ENCODE data around the gene DUSP22. TPM values are rescaled to one million over a fixed set of nuclear protein-coding genes. Genes with fewer than 3 reads are reported as not detected.
"Not testable (repeated sequence)": the region's sequence is repeated elsewhere in the genome, so short reads cannot be mapped to it uniquely, and the experiment has no call there.

The DUSP22 gene
- total RNA-seq, 1 experiment from 2014 or later: 18.6 TPM

GRCh38 chr6:373773-374724 lies 81.8 kb downstream of the DUSP22 start:
- no peaks in the 10 kb centered on the region for H3K9me3 Mint-ChIP-seq (ENCODE audit: unreplicated experiment)
- no peak for TF ChIP-seq CTCF (IDR thresholded peaks at IDR 0.05; ENCODE audit: insufficient read depth in 1 of 2, low read depth in 1 of 2, low read length in 1 of 2, severe bottlenecking in 1 of 2, unreplicated experiment in 1 of 2)
- Histone ChIP-seq H3K9me3 (no peaks in the 10 kb centered on the region), H3K36me3 (ENCODE audit: control insufficient read depth, insufficient read depth, low read length) (no peaks in the 10 kb centered on the region), H3K4me3 (ENCODE audit: low read depth, low read length) (no peak overlapping the region), H3K4me1 (no peaks in the 10 kb centered on the region), H3K27me3 (replicated peaks; ENCODE audit: control insufficient read depth, insufficient read depth, low read length) (no peaks in the 10 kb centered on the region)
- H3K36me3 Mint-ChIP-seq (ENCODE audit: insufficient read depth, unreplicated experiment): no peaks in the 10 kb centered on the region
- BruUV-seq (replicated peaks): no TSS peak
- H3K4me1 Mint-ChIP-seq (ENCODE audit: low read depth, unreplicated experiment): no peaks in the 10 kb centered on the region
- DNase-seq: no peak
- intact Hi-C loops (cut with micrococcal nuclease; ENCODE audit: unreplicated experiment): no loop called here
- ChIA-PET POLR2A (no interaction called here), CTCF (interaction anchor here (0.6 kb wide), 1 partner anchor 185 kb away, joined by 3 read pairs; no protein-coding TSS in a partner anchor)
- no peak overlapping the region for H3K27ac Mint-ChIP-seq (ENCODE audit: unreplicated experiment)
- no peak overlapping the region for H3K4me3 Mint-ChIP-seq (ENCODE audit: unreplicated experiment)
- H3K27me3 Mint-ChIP-seq (ENCODE audit: insufficient read depth, unreplicated experiment): peaks cover 36% of the 10 kb centered on the region

GRCh38 chr6:374956-375355 lies 82.7 kb downstream of the DUSP22 start:
- no peaks in the 10 kb centered on the region for H3K36me3 ChIP-seq (ENCODE audit: control insufficient read depth, insufficient read depth, low read length)
- DNase-seq: no peak
- no TSS peak for BruUV-seq (replicated peaks)
- H3K9me3 ChIP-seq: no peaks in the 10 kb centered on the region
- POLR2A ChIA-PET: no interaction called here
- H3K36me3 Mint-ChIP-seq (ENCODE audit: insufficient read depth, unreplicated experiment): no peaks in the 10 kb centered on the region
- no peak overlapping the region for H3K27ac Mint-ChIP-seq (ENCODE audit: unreplicated experiment)
- H3K27me3 Mint-ChIP-seq (ENCODE audit: insufficient read depth, unreplicated experiment): peaks cover 36% of the 10 kb centered on the region
- no peaks in the 10 kb centered on the region for H3K9me3 Mint-ChIP-seq (ENCODE audit: unreplicated experiment)
- no peak overlapping the region for H3K4me3 Mint-ChIP-seq (ENCODE audit: unreplicated experiment)
- H3K27me3 ChIP-seq (replicated peaks; ENCODE audit: control insufficient read depth, insufficient read depth, low read length): no peaks in the 10 kb centered on the region
- intact Hi-C loops (cut with micrococcal nuclease; ENCODE audit: unreplicated experiment): no loop called here
- TF ChIP-seq CTCF (IDR thresholded peaks at IDR 0.05; ENCODE audit: insufficient read depth in 1 of 2, low read depth in 1 of 2, low read length in 1 of 2, severe bottlenecking in 1 of 2, unreplicated experiment in 1 of 2): no peak
- H3K4me3 ChIP-seq (ENCODE audit: low read depth, low read length): no peak overlapping the region
- CTCF ChIA-PET: no interaction called here
- no peaks in the 10 kb centered on the region for H3K4me1 Mint-ChIP-seq (ENCODE audit: low read depth, unreplicated experiment)
- no peaks in the 10 kb centered on the region for H3K4me1 ChIP-seq

- Mint-ChIP-seq H3K36me3 (ENCODE audit: insufficient read depth, unreplicated experiment) (no peaks in the 10 kb centered on the region), H3K9me3 (ENCODE audit: unreplicated experiment) (no peaks in the 10 kb centered on the region), H3K27ac (ENCODE audit: unreplicated experiment) (no peak overlapping the region), H3K4me3 (ENCODE audit: unreplicated experiment) (no peak overlapping the region), H3K27me3 (ENCODE audit: insufficient read depth, unreplicated experiment) (peaks cover 34% of the 10 kb centered on the region), H3K4me1 (ENCODE audit: low read depth, unreplicated experiment) (no peaks in the 10 kb centered on the region)
- ChIA-PET CTCF (no interaction called here), POLR2A (no interaction called here)
- Histone ChIP-seq H3K27me3 (replicated peaks; ENCODE audit: control insufficient read depth, insufficient read depth, low read length) (no peaks in the 10 kb centered on the region), H3K9me3 (no peaks in the 10 kb centered on the region), H3K4me3 (ENCODE audit: low read depth, low read length) (no peak overlapping the region), H3K36me3 (ENCODE audit: control insufficient read depth, insufficient read depth, low read length) (no peaks in the 10 kb centered on the region), H3K4me1 (no peaks in the 10 kb centered on the region)
- intact Hi-C loops (cut with micrococcal nuclease; ENCODE audit: unreplicated experiment): no loop called here
- no TSS peak for BruUV-seq (replicated peaks)
- DNase-seq: no peak
- no peak for TF ChIP-seq CTCF (IDR thresholded peaks at IDR 0.05; ENCODE audit: insufficient read depth in 1 of 2, low read depth in 1 of 2, low read length in 1 of 2, severe bottlenecking in 1 of 2, unreplicated experiment in 1 of 2)
These were observed 84.7 kb downstream of the DUSP22 start for GRCh38 chr6:376827-377640.

GRCh38 chr6:377641-378020 lies 85.3 kb downstream of the DUSP22 start:
- H3K4me3 ChIP-seq (ENCODE audit: low read depth, low read length); H3K9me3 ChIP-seq; H3K36me3 Mint-ChIP-seq (ENCODE audit: insufficient read depth, unreplicated experiment); POLR2A ChIA-PET; H3K36me3 ChIP-seq (ENCODE audit: control insufficient read depth, insufficient read depth, low read length); H3K4me1 ChIP-seq; H3K4me3 Mint-ChIP-seq (ENCODE audit: unreplicated experiment); H3K27ac Mint-ChIP-seq (ENCODE audit: unreplicated experiment); H3K27me3 ChIP-seq (replicated peaks; ENCODE audit: control insufficient read depth, insufficient read depth, low read length); BruUV-seq (replicated peaks); CTCF ChIA-PET; H3K4me1 Mint-ChIP-seq (ENCODE audit: low read depth, unreplicated experiment); DNase-seq; H3K9me3 Mint-ChIP-seq (ENCODE audit: unreplicated experiment); intact Hi-C loops (cut with micrococcal nuclease; ENCODE audit: unreplicated experiment): not testable (repeated sequence)
- peaks cover 33% of the 10 kb centered on the region for H3K27me3 Mint-ChIP-seq (ENCODE audit: insufficient read depth, unreplicated experiment)
